Ishikawa (cell line): Measurements from ENCODE around the gene THBS2.

Source experiments
- CEBPB ChIP-seq: IDR thresholded peaks from 2 replicates; pipeline ENCODE4 v1.6.1; 2012
- CREB1 ChIP-seq: IDR thresholded peaks from 2 replicates; pipeline ENCODE4 v1.6.1; 2012; ENCODE audit warnings: low read depth
- EGR1 ChIP-seq: IDR thresholded peaks from 2 replicates; pipeline ENCODE4 v1.6.1; 2012
- EP300 ChIP-seq: IDR thresholded peaks from 2 replicates; pipeline ENCODE4 v1.6.1; 2012; ENCODE audit warnings: borderline replicate concordance
- NFIC ChIP-seq: IDR thresholded peaks from 2 replicates; pipeline ENCODE4 v1.6.1; 2012
- TAF1 ChIP-seq: IDR thresholded peaks from 2 replicates; pipeline ENCODE4 v1.6.1; 2012; ENCODE audit warnings: low read depth, mild to moderate bottlenecking
- TF ChIP-seq, protein P1 (sequence below): IDR thresholded peaks from 2 replicates; pipeline ENCODE4 v1.6.1; 2012; ENCODE audit warnings: low read depth, mild to moderate bottlenecking
- TF ChIP-seq, protein P2 (sequence below): IDR thresholded peaks from 2 replicates; pipeline ENCODE4 v1.6.1; 2012
- TF ChIP-seq, protein P3 (sequence below): IDR thresholded peaks from 2 replicates; pipeline ENCODE4 v1.6.1; 2012

DNA sequence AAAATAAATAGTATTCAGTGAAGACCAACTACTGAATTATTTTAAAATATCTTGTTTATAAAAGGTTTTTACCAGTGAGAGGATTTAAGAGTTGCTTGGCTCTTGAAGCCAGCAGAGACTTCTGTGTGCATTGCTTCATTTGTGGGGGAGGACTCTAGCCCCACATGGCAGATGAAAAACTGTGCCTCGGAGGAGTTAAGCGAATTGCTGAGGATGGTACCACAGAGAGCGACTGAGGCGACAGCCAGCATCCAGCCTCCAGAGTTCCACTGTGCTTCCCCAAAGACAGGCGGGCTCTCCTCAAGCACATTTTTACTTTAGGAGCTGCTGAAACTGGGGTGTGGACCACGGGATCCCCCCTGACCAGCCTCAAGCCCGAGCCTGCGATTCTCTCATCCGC lies 80.7 kb downstream of the THBS2 start:
- no peak for TF ChIP-seq NFIC
- TF ChIP-seq EGR1 = no peak
- TF ChIP-seq, protein P1, sequence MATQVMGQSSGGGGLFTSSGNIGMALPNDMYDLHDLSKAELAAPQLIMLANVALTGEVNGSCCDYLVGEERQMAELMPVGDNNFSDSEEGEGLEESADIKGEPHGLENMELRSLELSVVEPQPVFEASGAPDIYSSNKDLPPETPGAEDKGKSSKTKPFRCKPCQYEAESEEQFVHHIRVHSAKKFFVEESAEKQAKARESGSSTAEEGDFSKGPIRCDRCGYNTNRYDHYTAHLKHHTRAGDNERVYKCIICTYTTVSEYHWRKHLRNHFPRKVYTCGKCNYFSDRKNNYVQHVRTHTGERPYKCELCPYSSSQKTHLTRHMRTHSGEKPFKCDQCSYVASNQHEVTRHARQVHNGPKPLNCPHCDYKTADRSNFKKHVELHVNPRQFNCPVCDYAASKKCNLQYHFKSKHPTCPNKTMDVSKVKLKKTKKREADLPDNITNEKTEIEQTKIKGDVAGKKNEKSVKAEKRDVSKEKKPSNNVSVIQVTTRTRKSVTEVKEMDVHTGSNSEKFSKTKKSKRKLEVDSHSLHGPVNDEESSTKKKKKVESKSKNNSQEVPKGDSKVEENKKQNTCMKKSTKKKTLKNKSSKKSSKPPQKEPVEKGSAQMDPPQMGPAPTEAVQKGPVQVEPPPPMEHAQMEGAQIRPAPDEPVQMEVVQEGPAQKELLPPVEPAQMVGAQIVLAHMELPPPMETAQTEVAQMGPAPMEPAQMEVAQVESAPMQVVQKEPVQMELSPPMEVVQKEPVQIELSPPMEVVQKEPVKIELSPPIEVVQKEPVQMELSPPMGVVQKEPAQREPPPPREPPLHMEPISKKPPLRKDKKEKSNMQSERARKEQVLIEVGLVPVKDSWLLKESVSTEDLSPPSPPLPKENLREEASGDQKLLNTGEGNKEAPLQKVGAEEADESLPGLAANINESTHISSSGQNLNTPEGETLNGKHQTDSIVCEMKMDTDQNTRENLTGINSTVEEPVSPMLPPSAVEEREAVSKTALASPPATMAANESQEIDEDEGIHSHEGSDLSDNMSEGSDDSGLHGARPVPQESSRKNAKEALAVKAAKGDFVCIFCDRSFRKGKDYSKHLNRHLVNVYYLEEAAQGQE = no peak
- TF ChIP-seq CEBPB = no peak
- TF ChIP-seq EP300 = no peak
- no peak for TF ChIP-seq CREB1
- TF ChIP-seq TAF1 = no peak
- TF ChIP-seq, protein P2, sequence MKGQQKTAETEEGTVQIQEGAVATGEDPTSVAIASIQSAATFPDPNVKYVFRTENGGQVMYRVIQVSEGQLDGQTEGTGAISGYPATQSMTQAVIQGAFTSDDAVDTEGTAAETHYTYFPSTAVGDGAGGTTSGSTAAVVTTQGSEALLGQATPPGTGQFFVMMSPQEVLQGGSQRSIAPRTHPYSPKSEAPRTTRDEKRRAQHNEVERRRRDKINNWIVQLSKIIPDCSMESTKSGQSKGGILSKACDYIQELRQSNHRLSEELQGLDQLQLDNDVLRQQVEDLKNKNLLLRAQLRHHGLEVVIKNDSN = no peak
- TF ChIP-seq, protein P3, sequence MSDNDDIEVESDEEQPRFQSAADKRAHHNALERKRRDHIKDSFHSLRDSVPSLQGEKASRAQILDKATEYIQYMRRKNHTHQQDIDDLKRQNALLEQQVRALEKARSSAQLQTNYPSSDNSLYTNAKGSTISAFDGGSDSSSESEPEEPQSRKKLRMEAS = no peak
